EH (cell line): ENCODE measurements around the gene ASB10.

Source experiments
- DNase-seq: peaks from one replicate; pipeline ENCODE4 v3.0.0-alpha.2; 2015; ENCODE audit warnings: low read depth

Gene ASB10

GRCh38 chr7:151210087-151210854 lies 23.2 kb upstream of the ASB10 start, which contains the start of gene H2BK1:
Gene H2BK1, minus strand, starts transcription at chr7:151210488. Its CDS starts 170 bp downstream, at chr7:151210318.
- no peak for DNase-seq

GRCh38 chr7:151209588-151209987 lies 22.5 kb upstream of the ASB10 start:
- no peak for DNase-seq

GRCh38 chr7:151208253-151208862 lies 21.3 kb upstream of the ASB10 start:
- no peak for DNase-seq

GRCh38 chr7:151207804-151208203 lies 20.8 kb upstream of the ASB10 start:
- DNase-seq: no peak

GRCh38 chr7:151207315-151207714 lies 20.3 kb upstream of the ASB10 start:
- no peak for DNase-seq

- DNase-seq: no peak
Measured at GRCh38 chr7:151206914-151207313, 19.9 kb upstream of the ASB10 start.

- DNase-seq: no peak
Measured at GRCh38 chr7:151205730-151206129, 18.7 kb upstream of the ASB10 start.

- no peak for DNase-seq
Measured at GRCh38 chr7:151204383-151205032, 17.5 kb upstream of the ASB10 start.

- DNase-seq: no peak
Measured at GRCh38 chr7:151202836-151203235, 15.8 kb upstream of the ASB10 start.

- DNase-seq: no peak
Measured at GRCh38 chr7:151201751-151202150, 14.7 kb upstream of the ASB10 start.

- DNase-seq: no peak
Measured at GRCh38 chr7:151201344-151201743, 14.3 kb upstream of the ASB10 start.

GRCh38 chr7:151198945-151199848 lies 12.1 kb upstream of the ASB10 start:
- no peak for DNase-seq

GRCh38 chr7:151197932-151198331 lies 10.9 kb upstream of the ASB10 start:
- DNase-seq: no peak

- no peak for DNase-seq
Measured at GRCh38 chr7:151195616-151196450, 8.8 kb upstream of the ASB10 start.

- no peak for DNase-seq
Measured at GRCh38 chr7:151194188-151194587, 7.1 kb upstream of the ASB10 start.

GRCh38 chr7:151193203-151193978 lies 6.3 kb upstream of the ASB10 start:
- DNase-seq: no peak

GRCh38 chr7:151192002-151192539 lies 5.0 kb upstream of the ASB10 start:
- no peak for DNase-seq

GRCh38 chr7:151191544-151191943 lies 4.5 kb upstream of the ASB10 start:
- no peak for DNase-seq

GRCh38 chr7:151189038-151189437 lies 2.0 kb upstream of the ASB10 start:
- DNase-seq: no peak

GRCh38 chr7:151188252-151188542 lies 1.1 kb upstream of the ASB10 start:
- DNase-seq: no peak
